A549 (cell line): ENCODE data around the gene KIT.

Source experiments
- ATOH8 ChIP-seq: fragments of 250-450 bp; sonication (Bioruptor Pico); IDR thresholded peaks from 2 replicates; pipeline ENCODE4 v1.5.0; 2020; ENCODE audit warnings: low read depth, mild to moderate bottlenecking, moderate library complexity
- CTCF ChIP-seq: fragments of >200 bp; sonication (Bioruptor Twin); formaldehyde crosslinking; IDR thresholded peaks from 3 replicates; pipeline ENCODE4 v1.5.1; 2016
- HMGXB4 ChIP-seq: fragments of 250-450 bp; sonication (Bioruptor Pico); IDR thresholded peaks from 2 replicates; pipeline ENCODE4 v1.5.0; 2021; ENCODE audit warnings: mild to moderate bottlenecking, moderate library complexity, borderline replicate concordance
- KDM5A ChIP-seq: fragments of 200-600 bp; sonication (generic); IDR thresholded peaks from 2 replicates; pipeline ENCODE4 v1.6.1; 2016; ENCODE audit warnings: antibody characterized with exemption, mild to moderate bottlenecking
- MAX ChIP-seq: IDR thresholded peaks from 2 replicates; pipeline ENCODE4 v1.6.1; 2012
- PBX3 ChIP-seq: IDR thresholded peaks from 2 replicates; pipeline ENCODE4 v1.6.1; 2012

GRCh38 chr4:54659749-54660535, 2.2 kb downstream of the KIT start:
- TF ChIP-seq KDM5A (no peak), PBX3 (no peak), CTCF (no peak), HMGXB4 (CRISPR knock-in tag) (no peak), ATOH8 (CRISPR knock-in tag) (no peak), MAX (no peak)
